ENCODE measurements around the gene MYCBPAP. TPM values are rescaled to one million over a fixed set of nuclear protein-coding genes. Genes with fewer than 3 reads are reported as not detected.

Gene MYCBPAP
- total and polyA plus RNA-seq, 3 donors from 2014 or later = 75.9 to 315 (median 91.7) TPM

DNA sequence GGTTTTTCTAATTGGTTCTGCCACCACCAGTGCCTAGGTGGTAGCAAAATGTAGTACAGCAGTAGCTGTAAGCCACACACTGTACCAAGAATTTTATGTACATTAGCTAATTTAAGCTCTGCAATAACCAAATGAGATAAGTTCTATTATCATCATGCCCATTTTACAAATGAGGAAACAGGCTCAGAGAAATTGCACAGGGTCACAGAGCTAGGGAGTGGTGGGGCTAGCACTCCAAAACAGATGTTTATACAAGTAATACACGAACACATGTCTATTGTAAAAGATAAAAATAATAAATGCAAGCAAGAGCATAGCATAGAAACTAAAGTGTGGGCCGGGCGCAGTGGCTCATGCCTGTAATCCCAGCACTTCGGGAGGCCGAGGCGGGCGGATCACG lies 16.0 kb upstream of the MYCBPAP start:
- Histone ChIP-seq H3K4me3 (no peak overlapping the region), H3K36me3 (ENCODE audit: low read depth, missing control alignments) (no peaks in the 10 kb centered on the region), H3K9me3 (no peaks in the 10 kb centered on the region), H3K4me1 (no peaks in the 10 kb centered on the region), H3K27me3 (no peaks in the 10 kb centered on the region), H3K27ac (no peak overlapping the region)
- no peak for TF ChIP-seq POLR2A (IDR thresholded peaks at IDR 0.05)
- TF ChIP-seq, protein P1, sequence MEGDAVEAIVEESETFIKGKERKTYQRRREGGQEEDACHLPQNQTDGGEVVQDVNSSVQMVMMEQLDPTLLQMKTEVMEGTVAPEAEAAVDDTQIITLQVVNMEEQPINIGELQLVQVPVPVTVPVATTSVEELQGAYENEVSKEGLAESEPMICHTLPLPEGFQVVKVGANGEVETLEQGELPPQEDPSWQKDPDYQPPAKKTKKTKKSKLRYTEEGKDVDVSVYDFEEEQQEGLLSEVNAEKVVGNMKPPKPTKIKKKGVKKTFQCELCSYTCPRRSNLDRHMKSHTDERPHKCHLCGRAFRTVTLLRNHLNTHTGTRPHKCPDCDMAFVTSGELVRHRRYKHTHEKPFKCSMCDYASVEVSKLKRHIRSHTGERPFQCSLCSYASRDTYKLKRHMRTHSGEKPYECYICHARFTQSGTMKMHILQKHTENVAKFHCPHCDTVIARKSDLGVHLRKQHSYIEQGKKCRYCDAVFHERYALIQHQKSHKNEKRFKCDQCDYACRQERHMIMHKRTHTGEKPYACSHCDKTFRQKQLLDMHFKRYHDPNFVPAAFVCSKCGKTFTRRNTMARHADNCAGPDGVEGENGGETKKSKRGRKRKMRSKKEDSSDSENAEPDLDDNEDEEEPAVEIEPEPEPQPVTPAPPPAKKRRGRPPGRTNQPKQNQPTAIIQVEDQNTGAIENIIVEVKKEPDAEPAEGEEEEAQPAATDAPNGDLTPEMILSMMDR (IDR thresholded peaks at IDR 0.05) = no peak
- intact Hi-C loops (cut with DNase I; ENCODE audit: low total_unique reads) = no loop called here
- no peak for DNase-seq
- 88 to 89% methylated on average over 8 of the region's 8 CpGs for WGBS, 2 donors

DNA sequence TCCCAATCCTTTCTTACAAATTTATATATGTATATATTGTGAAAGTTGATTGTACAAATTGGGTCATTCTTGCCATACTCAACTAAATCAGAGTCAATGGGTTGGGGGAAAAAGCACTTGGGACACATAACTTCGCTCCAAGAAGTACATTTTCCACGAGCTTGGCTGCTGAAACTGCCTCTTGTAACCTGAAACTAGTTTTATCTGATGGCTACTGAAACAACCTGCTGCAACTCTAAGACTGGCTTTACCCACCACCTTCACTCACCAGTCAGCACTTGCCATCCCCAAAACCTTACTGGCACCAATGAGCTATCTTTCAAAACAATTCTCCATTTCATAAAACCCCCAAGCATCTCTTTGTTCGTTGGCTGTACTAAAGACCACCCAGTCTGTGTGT lies 14.5 kb upstream of the MYCBPAP start:
- H3K27me3 ChIP-seq = no peaks in the 10 kb centered on the region
- DNase-seq = no peak
- no peak overlapping the region for H3K4me3 ChIP-seq
- H3K36me3 ChIP-seq (ENCODE audit: low read depth, missing control alignments) = no peaks in the 10 kb centered on the region
- H3K27ac ChIP-seq = no peak overlapping the region
- intact Hi-C loops (cut with DNase I; ENCODE audit: low total_unique reads) = no loop called here
- H3K9me3 ChIP-seq = no peaks in the 10 kb centered on the region
- 65% methylated on average over 3 of the region's 3 CpGs for WGBS, 2 donors
- no peaks in the 10 kb centered on the region for H3K4me1 ChIP-seq
- no peak for TF ChIP-seq POLR2A (IDR thresholded peaks at IDR 0.05)
- TF ChIP-seq, protein P1 (IDR thresholded peaks at IDR 0.05) = no peak

DNA sequence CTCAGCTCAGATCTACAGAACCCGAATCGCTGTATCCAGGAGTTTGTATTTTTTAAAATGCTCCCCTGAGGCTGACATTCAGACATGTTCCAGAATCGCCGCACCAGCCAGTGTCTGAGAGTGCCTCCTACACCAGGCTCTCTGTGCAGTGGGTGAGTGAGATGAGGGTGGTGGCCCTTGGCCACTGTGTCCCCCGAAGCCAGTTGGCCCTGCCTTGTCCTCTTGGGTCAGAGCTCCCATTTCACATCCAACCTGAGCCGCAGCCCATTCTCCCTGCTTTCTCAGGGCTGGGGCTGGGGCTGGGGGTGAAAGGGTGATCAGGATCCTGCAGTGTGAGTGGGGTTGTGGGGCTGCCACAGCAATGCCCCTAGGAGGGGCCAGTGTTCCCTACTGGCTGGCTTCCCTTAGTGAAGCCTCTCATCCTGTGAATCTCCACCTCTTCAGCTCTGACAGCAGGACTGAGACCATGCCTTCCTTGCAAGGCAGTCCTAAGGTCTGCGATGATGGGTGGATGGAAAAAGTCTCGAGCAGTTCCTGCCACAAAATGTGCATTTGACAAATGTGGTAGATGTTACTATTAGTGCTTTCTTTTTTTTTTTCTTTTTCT lies 12.9 kb upstream of the MYCBPAP start:
- Histone ChIP-seq H3K27ac (no peak overlapping the region), H3K4me3 (no peak overlapping the region), H3K36me3 (ENCODE audit: low read depth, missing control alignments) (no peaks in the 10 kb centered on the region), H3K9me3 (no peaks in the 10 kb centered on the region), H3K4me1 (no peaks in the 10 kb centered on the region), H3K27me3 (no peaks in the 10 kb centered on the region)
- intact Hi-C loops (cut with DNase I; ENCODE audit: low total_unique reads) = no loop called here
- DNase-seq = no peak
- TF ChIP-seq, protein P1 (IDR thresholded peaks at IDR 0.05) = no peak
- TF ChIP-seq POLR2A (IDR thresholded peaks at IDR 0.05) = no peak
- WGBS, 2 donors = 82 to 87% methylated on average over 8 of the region's 8 CpGs

DNA sequence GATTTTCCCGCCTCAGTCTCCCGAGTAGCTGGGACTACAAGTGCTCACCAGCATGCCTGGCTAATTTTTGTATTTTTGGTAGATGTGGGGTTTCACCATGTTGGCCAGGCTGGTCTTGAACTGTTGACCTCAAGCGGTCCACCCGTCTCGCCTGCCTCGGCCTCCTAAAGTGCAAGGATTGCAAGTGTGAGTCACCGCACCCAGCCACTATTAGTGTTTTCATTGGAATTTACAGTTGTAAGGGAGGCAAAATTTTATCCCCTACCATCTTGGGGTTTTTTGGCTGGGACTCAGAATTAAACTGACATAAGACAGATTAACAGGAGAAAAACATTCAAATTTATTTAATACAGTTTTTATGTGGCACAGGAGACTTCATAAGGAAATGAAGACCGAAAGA lies 12.3 kb upstream of the MYCBPAP start:
- TF ChIP-seq POLR2A (IDR thresholded peaks at IDR 0.05) = no peak
- TF ChIP-seq, protein P1 (IDR thresholded peaks at IDR 0.05) = no peak
- no peaks in the 10 kb centered on the region for H3K9me3 ChIP-seq
- WGBS, 2 donors = 96 to 100% methylated on average over 8 of the region's 8 CpGs
- H3K4me1 ChIP-seq = no peaks in the 10 kb centered on the region
- DNase-seq = no peak
- H3K27me3 ChIP-seq = no peaks in the 10 kb centered on the region
- no peak overlapping the region for H3K4me3 ChIP-seq
- intact Hi-C loops (cut with DNase I; ENCODE audit: low total_unique reads) = no loop called here
- no peak overlapping the region for H3K27ac ChIP-seq
- H3K36me3 ChIP-seq (ENCODE audit: low read depth, missing control alignments) = no peaks in the 10 kb centered on the region

Measured in testis (tissue), 3 donors.